PC-9 (cell line): ENCODE measurements around the gene DNAJC17. TPM values are rescaled to one million over a fixed set of nuclear protein-coding genes. Genes with fewer than 3 reads are reported as not detected.

Experiments
- BruUV-seq: library from RNA; stranded (reverse); fragments of 400-500 nt; replicated peaks from 2 replicates; lab custom pipeline; 2021; lab: Mats Ljungman, UMichigan
- CTCF ChIA-PET: fragments of 300-600 bp; sonication (Branson Sonifier 250); formaldehyde crosslinking; loops from one replicate; lab custom pipeline; 2022; ENCODE audit warnings: antibody characterized with exemption; lab: Charles Lee
- POLR2A ChIA-PET: fragments of 300-600 bp; sonication (Branson Sonifier 250); formaldehyde crosslinking; loops from one replicate; lab custom pipeline; 2022; ENCODE audit warnings: antibody characterized with exemption; ENCODE audit not compliant: unreplicated experiment; lab: Charles Lee
- DNase-seq, 2 experiments: peaks; one replicate each; pipeline versions ENCODE4 v3.0.0 to v3.0.0-alpha.2; 2015 to 2022; ENCODE audit warnings: mixed read lengths in 1 of 2
- H2AFZ ChIP-seq: fragments of 200-600 bp; sonication (generic); 2 replicates; pipeline ENCODE4 v1.8.1; 2017; ENCODE audit warnings: antibody characterized with exemption
- H3F3A ChIP-seq: fragments of 200-600 bp; sonication (generic); 2 replicates; pipeline ENCODE4 v1.8.1; 2017; ENCODE audit warnings: antibody characterized with exemption, mild to moderate bottlenecking, low read depth; ENCODE audit not compliant: insufficient read depth
- H3K27ac ChIP-seq: fragments of 200-600 bp; sonication (generic); 2 replicates; pipeline ENCODE4 v1.6.1; 2016; ENCODE audit warnings: mixed run types
- H3K27me3 ChIP-seq: fragments of 200-600 bp; sonication (generic); 2 replicates; pipeline ENCODE4 v1.6.1; 2016; ENCODE audit warnings: low read depth, mixed run types; ENCODE audit not compliant: insufficient read depth
- H3K36me3 ChIP-seq: fragments of 200-600 bp; sonication (generic); 2 replicates; pipeline ENCODE4 v1.6.1; 2016; ENCODE audit warnings: low read depth, mixed run types
- H3K4me1 ChIP-seq: fragments of 200-600 bp; sonication (generic); replicated peaks from 2 replicates; pipeline ENCODE4 v1.6.1; 2016; ENCODE audit warnings: mixed run types; ENCODE audit not compliant: insufficient read depth
- H3K4me2 ChIP-seq: fragments of 200-600 bp; sonication (generic); 2 replicates; pipeline ENCODE4 v1.6.1; 2017; ENCODE audit warnings: mixed run types
- H3K4me3 ChIP-seq: fragments of 200-600 bp; sonication (generic); 2 replicates; pipeline ENCODE4 v1.6.1; 2016; ENCODE audit warnings: mixed run types
- H3K79me2 ChIP-seq: fragments of 200-600 bp; sonication (generic); 2 replicates; pipeline ENCODE4 v1.6.1; 2017; ENCODE audit warnings: low read depth, mixed run types
- H3K9me2 ChIP-seq: fragments of 200-600 bp; sonication (generic); 2 replicates; pipeline ENCODE4 v1.8.1; 2017; ENCODE audit warnings: mild to moderate bottlenecking; ENCODE audit not compliant: insufficient read depth
- H3K9me3 ChIP-seq: fragments of 200-600 bp; sonication (generic); 2 replicates; pipeline ENCODE4 v1.8.1; 2016; ENCODE audit warnings: low read depth; ENCODE audit not compliant: insufficient read depth
- H4K20me1 ChIP-seq: fragments of 200-600 bp; sonication (generic); 2 replicates; pipeline ENCODE4 v1.8.1; 2017; ENCODE audit not compliant: insufficient read depth
- CTCF ChIP-seq: fragments of 200-600 bp; sonication (generic); conservative IDR thresholded peaks from 2 replicates; pipeline ENCODE4 v1.6.1; 2017; ENCODE audit warnings: mixed run types, antibody characterized with exemption, mild to moderate bottlenecking, moderate library complexity
- EZH2 ChIP-seq: fragments of 200-600 bp; sonication (generic); IDR thresholded peaks from 2 replicates; pipeline ENCODE4 v1.8.0; 2017; ENCODE audit warnings: antibody characterized with exemption, low read depth
- intact Hi-C: fragments of 100-400 bp; cut with micrococcal nuclease; formaldehyde crosslinking; loops from one replicate; pipeline ENCODE4 v1.10.0; 2022; ENCODE audit not compliant: unreplicated experiment
- total RNA-seq: library from RNA; stranded (reverse); gene quantifications from 2 replicates; pipeline ENCODE4 v1.2.3, GENCODE V29; 2021

The DNAJC17 gene
- total RNA-seq, 1 experiment from 2014 or later, result 27.4 TPM

- TF ChIP-seq EZH2, result no peak
- no peak for TF ChIP-seq CTCF
- Histone ChIP-seq H3K4me3 (peak overlapping the region; percentile 93; the same call in 1 of the 2 replicates), H3K79me2 (0 out of 2 replicates have a peak, but pooled peaks cover 17% of the 10 kb centered on the region), H3K9me3 (no peaks in the 10 kb centered on the region), H3K36me3 (no peaks in the 10 kb centered on the region), H3F3A (no peaks in the 10 kb centered on the region), H3K27me3 (no peaks in the 10 kb centered on the region), H3K4me1 (peaks cover 12% of the 10 kb centered on the region; the same call in 1 of the 2 replicates), H3K27ac (peak overlapping the region; percentile 59), H2AFZ (peak overlapping the region; percentile 89), H3K9me2 (no peaks in the 10 kb centered on the region), H3K4me2 (peak overlapping the region; percentile 85), H4K20me1 (no peaks in the 10 kb centered on the region)
- intact Hi-C loops, result loop anchor here (1.0 to 2.0 kb wide), 3 partner anchors 13 to 139 kb away; partner anchors contain the start of genes C15orf62 and VPS18
- ChIA-PET CTCF (no interaction called here), POLR2A (no interaction called here)
- no TSS peak for BruUV-seq
- DNase-seq, result no peak
Measured at GRCh38 chr15:40755812-40756208, 51.5 kb downstream of the DNAJC17 start.

- Histone ChIP-seq H3K27me3 (no peaks in the 10 kb centered on the region), H4K20me1 (no peaks in the 10 kb centered on the region), H2AFZ (peak within 1 kb of the TSS; percentile 89), H3K4me1 (peaks cover 12% of the 10 kb centered on the region; the same call in 1 of the 2 replicates), H3F3A (no peaks in the 10 kb centered on the region), H3K9me2 (no peaks in the 10 kb centered on the region), H3K4me3 (peak within 1 kb of the TSS; percentile 93), H3K79me2 (0 out of 2 replicates have a peak, but pooled peaks cover 17% of the 10 kb centered on the region), H3K36me3 (no peaks in the 10 kb centered on the region), H3K9me3 (no peaks in the 10 kb centered on the region), H3K4me2 (peak within 1 kb of the TSS; percentile 85), H3K27ac (peak within 1 kb of the TSS; percentile 59)
- intact Hi-C loops, result loop anchor here (1.0 to 2.0 kb wide), 3 partner anchors 14 to 140 kb away; partner anchors contain the start of genes C15orf62 and VPS18
- BruUV-seq, result TSS peak; percentile 97
- peak; percentile 73 to 92 for DNase-seq
- TF ChIP-seq EZH2, result no peak
- no peak for TF ChIP-seq CTCF
- ChIA-PET POLR2A (no interaction called here), CTCF (no interaction called here)
Measured at GRCh38 chr15:40754883-40755811, 52.1 kb downstream of the DNAJC17 start, which contains the start of gene RMDN3. TSS of gene RMDN3 (minus strand) at chr15:40755254. CDS start at chr15:40754783, 471 bp downstream.

- ChIA-PET POLR2A (no interaction called here), CTCF (no interaction called here)
- peak overlapping the region; percentile 85 for H3K4me2 ChIP-seq
- no peaks in the 10 kb centered on the region for H3F3A ChIP-seq
- peaks cover 12% of the 10 kb centered on the region; the same call in 1 of the 2 replicates for H3K4me1 ChIP-seq
- no TSS peak for BruUV-seq
- H3K9me3 ChIP-seq, result no peaks in the 10 kb centered on the region
- peak in 1 of 2 experiments; percentile 43 for DNase-seq
- intact Hi-C loops, result loop anchor here (2.0 kb wide), 2 partner anchors 22 to 140 kb away; partner anchors contain the start of gene VPS18
- peak overlapping the region; percentile 93 for H3K4me3 ChIP-seq
- TF ChIP-seq EZH2 (no peak), CTCF (no peak)
- no peaks in the 10 kb centered on the region for H3K36me3 ChIP-seq
- no peaks in the 10 kb centered on the region for H3K9me2 ChIP-seq
- no peaks in the 10 kb centered on the region for H3K27me3 ChIP-seq
- H2AFZ ChIP-seq, result peak overlapping the region; percentile 89
- H3K27ac ChIP-seq, result no peak overlapping the region
- no peaks in the 10 kb centered on the region for H4K20me1 ChIP-seq
- H3K79me2 ChIP-seq, result 0 out of 2 replicates have a peak, but pooled peaks cover 17% of the 10 kb centered on the region
Measured at GRCh38 chr15:40754574-40754882, 52.7 kb downstream of the DNAJC17 start.
